Adrenal gland (tissue), 12 donors: Measurements from ENCODE around the gene COG1. TPM values are rescaled to one million over a fixed set of nuclear protein-coding genes. Genes with fewer than 3 reads are reported as not detected.

Experiments used
- DNase-seq, 7 donors: peaks; one replicate each; pipeline ENCODE4 v3.0.0-alpha.2; 2019 to 2020
- H3K27ac ChIP-seq, 5 donors: fragments of 200-600 bp; sonication (generic) in 4 of 5; 1 replicate in 3 of 5; 2 replicates in 2 of 5; pipeline versions ENCODE4 v1.5.1 to v1.8.0; 2016 to 2020; ENCODE audit warnings: mild to moderate bottlenecking in 1 of 5
- H3K27me3 ChIP-seq: fragments of 200-600 bp; 2 replicates; pipeline ENCODE4 v1.8.0; 2021
- H3K36me3 ChIP-seq, 2 donors: fragments of 200-600 bp; replicated peaks in 1 of 2; 1 replicate in 1 of 2; 2 replicates in 1 of 2; pipeline versions ENCODE4 v1.5.1 to v1.8.0; 2018 to 2022
- H3K4me1 ChIP-seq, 2 donors: fragments of 200-600 bp; replicated peaks in 1 of 2; 1 replicate in 1 of 2; 2 replicates in 1 of 2; pipeline versions ENCODE4 v1.5.1 to v1.8.0; 2018 to 2021
- H3K4me3 ChIP-seq, 4 donors: fragments of 200-600 bp; sonication (generic) in 3 of 4; one replicate each; pipeline ENCODE4 v1.5.1; 2016 to 2018
- H3K9me3 ChIP-seq, 3 donors: fragments of 200-600 bp; sonication (generic) in 1 of 3; replicated peaks in 1 of 3; 1 replicate in 2 of 3; 2 replicates in 1 of 3; pipeline versions ENCODE4 v1.5.1 to v1.8.0; 2016 to 2021
- POLR2A ChIP-seq, 2 donors: fragments of 450-650 bp; IDR thresholded peaks; one replicate each; pipeline ENCODE4 v1.6.1; 2017; ENCODE audit warnings: antibody characterized with exemption in 2 of 2, mild to moderate bottlenecking in 2 of 2, moderate library complexity in 1 of 2
- WGBS, 4 donors: extraction: QIAGEN DNeasy Blood & Tissue Kit in 2 of 4; methylation state at CpG; one replicate each; pipeline versions ENCODE4 v1.1.5 to v1.1.7; 2013 to 2017; 5-methylcytosine and 5-hydroxymethylcytosine counted together
- intact Hi-C, 2 donors: fragments of 100-400 bp; cut with DNase I; formaldehyde crosslinking; loops; one replicate each; pipeline versions ENCODE4 v1.14.1 to v1.15.0; 2022 to 2023
- polyA plus RNA-seq, 3 donors: library from polyadenylated mRNA; stranded (reverse); fragments of 200-250 nt in 2 of 3; fragments of 350-450 nt in 1 of 3; fragmentation: Illumina TruSeq in 1 of 3; extraction: RNeasy Lipid Tissue Mini Kit (QIAGEN cat#74804) in 1 of 3; gene quantifications; one replicate each; pipeline ENCODE4 v1.2.3, GENCODE V29; 2013 to 2014
- total RNA-seq, 9 donors: library from RNA; depleted of rRNA in 4 of 9; stranded (reverse); fragments of >200 nt in 4 of 9; fragments of 120-200 nt in 1 of 9; fragmentation: NEBNext Ultra II Directional in 1 of 9; extraction: Animal tissue kit (Norgen Biotek cat#: 25700) in 1 of 9; gene quantifications; one replicate each; pipeline versions ENCODE4 v1.1.0 to v1.2.4, GENCODE V29; 2013 to 2023
- TF ChIP-seq, protein P1 (sequence below), 6 experiments: fragments of 450-650 bp in 4 of 6; fragments of 200-600 bp in 2 of 6; sonication (generic) in 1 of 6; IDR thresholded peaks; 1 replicate in 5 of 6; 2 replicates in 1 of 6; pipeline versions ENCODE4 v1.5.1 to v1.8.0; 2016 to 2021; ENCODE audit warnings: antibody characterized with exemption in 6 of 6, mild to moderate bottlenecking in 2 of 6, moderate library complexity in 1 of 6
- donor health status: healthy with polysubstance abuse.
- donor health status: Bipolar disorder and iron deficiency.
- donor health status: DM: yes; HTN: yes; CAD: no.
- donor health status: DM: no; HTN: no; CAD: no.
- donor health status: DM: no; HTN: no; CAD: no.
- donor health status: DM: yes; HTN: yes; CAD: no.

Gene COG1
- total and polyA plus RNA-seq, 12 donors: 23.6 to 63.2 (median 52.9) TPM

GRCh38 chr17:73250851-73251640, 58.2 kb downstream of the COG1 start:
- H3K4me3 ChIP-seq: no peak overlapping the region
- H3K27ac ChIP-seq: no peak overlapping the region
- 71 to 81% (median 73%) methylated on average over 10 of the region's 10 CpGs for WGBS, 4 donors
- no peaks in the 10 kb centered on the region for H3K4me1 ChIP-seq
- TF ChIP-seq POLR2A (IDR thresholded peaks at IDR 0.05): no peak
- TF ChIP-seq, protein P1, sequence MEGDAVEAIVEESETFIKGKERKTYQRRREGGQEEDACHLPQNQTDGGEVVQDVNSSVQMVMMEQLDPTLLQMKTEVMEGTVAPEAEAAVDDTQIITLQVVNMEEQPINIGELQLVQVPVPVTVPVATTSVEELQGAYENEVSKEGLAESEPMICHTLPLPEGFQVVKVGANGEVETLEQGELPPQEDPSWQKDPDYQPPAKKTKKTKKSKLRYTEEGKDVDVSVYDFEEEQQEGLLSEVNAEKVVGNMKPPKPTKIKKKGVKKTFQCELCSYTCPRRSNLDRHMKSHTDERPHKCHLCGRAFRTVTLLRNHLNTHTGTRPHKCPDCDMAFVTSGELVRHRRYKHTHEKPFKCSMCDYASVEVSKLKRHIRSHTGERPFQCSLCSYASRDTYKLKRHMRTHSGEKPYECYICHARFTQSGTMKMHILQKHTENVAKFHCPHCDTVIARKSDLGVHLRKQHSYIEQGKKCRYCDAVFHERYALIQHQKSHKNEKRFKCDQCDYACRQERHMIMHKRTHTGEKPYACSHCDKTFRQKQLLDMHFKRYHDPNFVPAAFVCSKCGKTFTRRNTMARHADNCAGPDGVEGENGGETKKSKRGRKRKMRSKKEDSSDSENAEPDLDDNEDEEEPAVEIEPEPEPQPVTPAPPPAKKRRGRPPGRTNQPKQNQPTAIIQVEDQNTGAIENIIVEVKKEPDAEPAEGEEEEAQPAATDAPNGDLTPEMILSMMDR (IDR thresholded peaks at IDR 0.05): no peak
- H3K27me3 ChIP-seq: no peaks in the 10 kb centered on the region
- peaks cover 0 to 5% of the 10 kb centered on the region in 2 donors for H3K36me3 ChIP-seq
- intact Hi-C loops: no loop called here
- no peak for DNase-seq
- no peaks in the 10 kb centered on the region for H3K9me3 ChIP-seq

- H3K4me3 ChIP-seq: no peak overlapping the region
- TF ChIP-seq, protein P1 (IDR thresholded peaks at IDR 0.05): no peak
- TF ChIP-seq POLR2A (IDR thresholded peaks at IDR 0.05): no peak
- no peaks in the 10 kb centered on the region for H3K9me3 ChIP-seq
- peaks cover 0 to 5% of the 10 kb centered on the region in 2 donors for H3K36me3 ChIP-seq
- no peak overlapping the region for H3K27ac ChIP-seq
- no peaks in the 10 kb centered on the region for H3K27me3 ChIP-seq
- intact Hi-C loops: no loop called here
- DNase-seq: peak in 1 of 7 donors; percentile 18
- WGBS, 4 donors: 74 to 81% (median 80%) methylated on average over 6 to 8 of the region's 8 CpGs
- H3K4me1 ChIP-seq: no peaks in the 10 kb centered on the region
These were observed 59.0 kb downstream of the COG1 start for GRCh38 chr17:73251871-73252270.

- TF ChIP-seq POLR2A (IDR thresholded peaks at IDR 0.05): no peak
- TF ChIP-seq, protein P1 (IDR thresholded peaks at IDR 0.05): peak; percentile 97 to 100 (median 98)
- 3 to 6% (median 5%) methylated on average over 8 of the region's 8 CpGs for WGBS, 4 donors
- DNase-seq: peak in 6 of 7 donors; percentile 33 to 80 (median 49)
These were observed 62.9 kb downstream of the COG1 start for GRCh38 chr17:73255671-73256181.

GRCh38 chr17:73256220-73256619, 63.4 kb downstream of the COG1 start:
- no peak overlapping the region for H3K4me3 ChIP-seq
- no peak overlapping the region for H3K27ac ChIP-seq
- 81 to 94% (median 92%) methylated on average over 2 to 3 of the region's 3 CpGs for WGBS, 4 donors
- no peaks in the 10 kb centered on the region for H3K36me3 ChIP-seq
- intact Hi-C loops: loop anchor here in 1 of 2 donors (2.0 kb wide), 1 partner anchor 113 kb away; no protein-coding TSS in a partner anchor
- no peaks in the 10 kb centered on the region for H3K4me1 ChIP-seq
- no peak for DNase-seq
- no peaks in the 10 kb centered on the region for H3K27me3 ChIP-seq
- TF ChIP-seq, protein P1 (IDR thresholded peaks at IDR 0.05): no peak
- no peak for TF ChIP-seq POLR2A (IDR thresholded peaks at IDR 0.05)
- no peaks in the 10 kb centered on the region for H3K9me3 ChIP-seq

More at GRCh38 chr17:73255671-73256181, 62.9 kb downstream of the COG1 start:
- Histone ChIP-seq H3K36me3 (no peaks in the 10 kb centered on the region), H3K4me3 (no peak overlapping the region), H3K9me3 (no peaks in the 10 kb centered on the region), H3K4me1 (no peaks in the 10 kb centered on the region), H3K27ac (no peak overlapping the region), H3K27me3 (no peaks in the 10 kb centered on the region)
- intact Hi-C loops: loop anchor here (1.0 to 2.0 kb wide), 2 partner anchors 113 to 115 kb away; no protein-coding TSS in a partner anchor
